SK-N-SH treated with all-trans-retinoic acid at 6 μM for 48 hours (cell line): Measurements from ENCODE around the gene SLC27A5.
"Not testable (repeated sequence)": the region's sequence is repeated elsewhere in the genome, so short reads cannot be mapped to it uniquely, and the experiment has no call there.

ENCODE experiments used
- ARNTL ChIP-seq: fragments of 450-650 bp; formaldehyde crosslinking; IDR thresholded peaks from 2 replicates; pipeline ENCODE4 v1.5.0; 2020; ENCODE audit warnings: low read depth, mild to moderate bottlenecking, moderate library complexity, borderline replicate concordance
- ESRRG ChIP-seq: fragments of 250-450 bp; sonication (Bioruptor Pico); IDR thresholded peaks from 2 replicates; pipeline ENCODE4 v1.6.1; 2021; ENCODE audit warnings: mild to moderate bottlenecking
- OSR1 ChIP-seq: fragments of 250-450 bp; sonication (Bioruptor Pico); IDR thresholded peaks from 2 replicates; pipeline ENCODE4 v1.8.0; 2022; ENCODE audit warnings: moderate library complexity, mild to moderate bottlenecking, inconsistent platforms
- POU6F1 ChIP-seq: fragments of 250-450 bp; sonication (Bioruptor Pico); IDR thresholded peaks from 2 replicates; pipeline ENCODE4 v1.8.0; 2021; ENCODE audit warnings: low read depth, mild to moderate bottlenecking, moderate library complexity, borderline replicate concordance
- TSHZ2 ChIP-seq: fragments of 250-450 bp; sonication (Bioruptor Pico); IDR thresholded peaks from 2 replicates; pipeline ENCODE4 v1.5.0; 2020; ENCODE audit warnings: mild to moderate bottlenecking, moderate library complexity
- ZNF565 ChIP-seq: fragments of 450-650 bp; formaldehyde crosslinking; conservative IDR thresholded peaks from 2 replicates; pipeline ENCODE4 v1.5.0; 2020; ENCODE audit warnings: low read depth, mild to moderate bottlenecking, moderate library complexity

- TF ChIP-seq ZNF565 (CRISPR knock-in tag); TSHZ2; ARNTL (CRISPR knock-in tag); POU6F1 (CRISPR knock-in tag); ESRRG (CRISPR knock-in tag); OSR1 (CRISPR knock-in tag): not testable (repeated sequence)
These were observed 27.4 kb upstream of the SLC27A5 start for GRCh38 chr19:58539169-58539559.
